Hepatocyte (in vitro differentiated cells): ENCODE results near the gene SLC30A9. TPM values are rescaled to one million over a fixed set of nuclear protein-coding genes. Genes with fewer than 3 reads are reported as not detected.

Source experiments
- DNase-seq: peaks from one replicate; pipeline ENCODE4 v3.0.0-alpha.2; 2016; ENCODE audit warnings: low spot score
- H2AFZ ChIP-seq: fragments of 200-600 bp; sonication (generic); 2 replicates; pipeline ENCODE4 v1.6.0; 2016; ENCODE audit warnings: antibody characterized with exemption, mild to moderate bottlenecking
- H3K27ac ChIP-seq: fragments of 200-600 bp; sonication (generic); 2 replicates; pipeline ENCODE4 v1.5.1; 2016; ENCODE audit warnings: mild to moderate bottlenecking
- H3K27me3 ChIP-seq: fragments of 200-600 bp; sonication (generic); 2 replicates; pipeline ENCODE4 v1.6.1; 2016
- H3K36me3 ChIP-seq: fragments of 200-600 bp; sonication (generic); replicated peaks from 2 replicates; pipeline ENCODE4 v1.5.1; 2016; ENCODE audit warnings: low read depth; ENCODE audit not compliant: insufficient read depth
- H3K4me1 ChIP-seq: fragments of 200-600 bp; sonication (generic); 2 replicates; pipeline ENCODE4 v1.5.1; 2016; ENCODE audit warnings: mild to moderate bottlenecking, moderate library complexity; ENCODE audit not compliant: insufficient read depth
- H3K4me2 ChIP-seq: fragments of 200-600 bp; sonication (generic); 2 replicates; pipeline ENCODE4 v1.6.0; 2016
- H3K4me3 ChIP-seq: fragments of 200-600 bp; sonication (generic); 2 replicates; pipeline ENCODE4 v1.5.1; 2016; ENCODE audit warnings: mild to moderate bottlenecking
- H3K79me2 ChIP-seq: fragments of 200-600 bp; sonication (generic); 2 replicates; pipeline ENCODE4 v1.6.0; 2017; ENCODE audit warnings: mild to moderate bottlenecking
- H3K9me2 ChIP-seq: fragments of 200-600 bp; sonication (generic); replicated peaks from 2 replicates; pipeline ENCODE4 v1.6.0; 2017; ENCODE audit warnings: mild to moderate bottlenecking; ENCODE audit not compliant: insufficient read depth
- H3K9me3 ChIP-seq: fragments of 200-600 bp; sonication (generic); 2 replicates; pipeline ENCODE4 v1.5.1; 2016; ENCODE audit warnings: low read depth, mild to moderate bottlenecking
- H4K20me1 ChIP-seq: fragments of 200-600 bp; sonication (generic); 2 replicates; pipeline ENCODE4 v1.6.0; 2016; ENCODE audit warnings: mild to moderate bottlenecking; ENCODE audit not compliant: insufficient read depth, poor library complexity, severe bottlenecking
- CTCF ChIP-seq: fragments of 200-600 bp; sonication (generic); IDR thresholded peaks from 2 replicates; pipeline ENCODE4 v1.5.1; 2016; ENCODE audit warnings: antibody characterized with exemption, mild to moderate bottlenecking; ENCODE audit not compliant: poor library complexity
- EZH2 ChIP-seq: fragments of 200-600 bp; sonication (generic); IDR thresholded peaks from 2 replicates; pipeline ENCODE4 v1.6.1; 2016; ENCODE audit warnings: antibody characterized with exemption, mild to moderate bottlenecking, borderline replicate concordance
- EZH2phosphoT487 ChIP-seq: fragments of 200-600 bp; sonication (generic); IDR thresholded peaks from one replicate; pipeline ENCODE4 v1.6.1; 2018; ENCODE audit warnings: antibody characterized with exemption, mild to moderate bottlenecking, low read depth, moderate library complexity; ENCODE audit not compliant: unreplicated experiment, severe bottlenecking
- WGBS: methylation state at CpG from one replicate; pipeline ENCODE4 v1.1.6; 2016; ENCODE audit warnings: low lambda C conversion rate; ENCODE audit errors: missing lambda C conversion rate; 5-methylcytosine and 5-hydroxymethylcytosine counted together
- polyA plus RNA-seq: library from polyadenylated mRNA; unstranded; fragments of >200 nt; fragmentation: Nextera tagmentation; extraction: Ambion mirVana; gene quantifications from 2 replicates; pipeline ENCODE4 v1.2.1, GENCODE V29; 2016
- total RNA-seq: library from RNA; depleted of rRNA; stranded (reverse); fragments of >200 nt; gene quantifications from 2 replicates; pipeline ENCODE4 v1.2.3, GENCODE V29; 2014

The SLC30A9 gene
- total and polyA plus RNA-seq, 2 experiments from 2014 or later: 41.3 to 50.9 TPM

- no peaks in the 10 kb centered on the region for H3K9me2 ChIP-seq
- no peak overlapping the region for H3K27ac ChIP-seq
- H3K27me3 ChIP-seq: no peaks in the 10 kb centered on the region
- no peak overlapping the region for H2AFZ ChIP-seq
- TF ChIP-seq CTCF (no peak), EZH2 (no peak), EZH2phosphoT487 (no peak)
- H3K4me2 ChIP-seq: no peak overlapping the region
- H3K4me3 ChIP-seq: no peak overlapping the region
- no peaks in the 10 kb centered on the region for H3K36me3 ChIP-seq
- no peaks in the 10 kb centered on the region for H4K20me1 ChIP-seq
- 99% methylated on average over 3 of the region's 3 CpGs for WGBS
- H3K79me2 ChIP-seq: no peaks in the 10 kb centered on the region
- H3K4me1 ChIP-seq: no peaks in the 10 kb centered on the region
- no peaks in the 10 kb centered on the region for H3K9me3 ChIP-seq
- no peak for DNase-seq
Measured at GRCh38 chr4:42080306-42080705, 90.0 kb downstream of the SLC30A9 start.

- 100% methylated on average over 1 of the region's 1 CpG for WGBS
- H3K9me3 ChIP-seq: no peaks in the 10 kb centered on the region
- no peaks in the 10 kb centered on the region for H3K4me1 ChIP-seq
- TF ChIP-seq CTCF (no peak), EZH2phosphoT487 (no peak), EZH2 (no peak)
- no peak overlapping the region for H3K27ac ChIP-seq
- H3K79me2 ChIP-seq: no peaks in the 10 kb centered on the region
- no peak overlapping the region for H3K4me3 ChIP-seq
- H4K20me1 ChIP-seq: no peaks in the 10 kb centered on the region
- H2AFZ ChIP-seq: no peak overlapping the region
- no peaks in the 10 kb centered on the region for H3K27me3 ChIP-seq
- no peaks in the 10 kb centered on the region for H3K36me3 ChIP-seq
- no peak for DNase-seq
- no peaks in the 10 kb centered on the region for H3K9me2 ChIP-seq
- H3K4me2 ChIP-seq: no peak overlapping the region
Measured at GRCh38 chr4:42083816-42084215, 93.5 kb downstream of the SLC30A9 start.

- Histone ChIP-seq H3K4me1 (no peaks in the 10 kb centered on the region), H3K9me3 (no peaks in the 10 kb centered on the region), H2AFZ (no peak overlapping the region), H3K79me2 (no peaks in the 10 kb centered on the region), H3K36me3 (no peaks in the 10 kb centered on the region), H3K4me3 (no peak overlapping the region), H3K27me3 (no peaks in the 10 kb centered on the region), H3K27ac (no peak overlapping the region), H3K9me2 (no peaks in the 10 kb centered on the region), H4K20me1 (no peaks in the 10 kb centered on the region), H3K4me2 (no peak overlapping the region)
- TF ChIP-seq CTCF (no peak), EZH2 (no peak), EZH2phosphoT487 (no peak)
- DNase-seq: no peak
- WGBS: 97% methylated on average over 6 of the region's 6 CpGs
Measured at GRCh38 chr4:42088386-42088785, 98.1 kb downstream of the SLC30A9 start.

GRCh38 chr4:42101446-42101975, 111.2 kb downstream of the SLC30A9 start:
- H2AFZ ChIP-seq: no peak overlapping the region
- H3K79me2 ChIP-seq: no peaks in the 10 kb centered on the region
- no peak for TF ChIP-seq EZH2
- no peak for TF ChIP-seq CTCF
- TF ChIP-seq EZH2phosphoT487: no peak
- H3K27me3 ChIP-seq: no peaks in the 10 kb centered on the region
- no peaks in the 10 kb centered on the region for H3K9me3 ChIP-seq
- 93% methylated on average over 8 of the region's 8 CpGs for WGBS
- H3K4me2 ChIP-seq: no peak overlapping the region
- H3K9me2 ChIP-seq: no peaks in the 10 kb centered on the region
- DNase-seq: no peak
- H3K4me3 ChIP-seq: no peak overlapping the region
- H3K27ac ChIP-seq: no peak overlapping the region
- no peaks in the 10 kb centered on the region for H4K20me1 ChIP-seq
- no peaks in the 10 kb centered on the region for H3K36me3 ChIP-seq
- no peaks in the 10 kb centered on the region for H3K4me1 ChIP-seq
